ENCODE measurements around the gene DUOX2. TPM values are rescaled to one million over a fixed set of nuclear protein-coding genes. Genes with fewer than 3 reads are reported as not detected.
A peak's percentile ranks its signal among the peaks of the same experiment; 100 is the strongest.
"Not testable (repeated sequence)": the region's sequence is repeated elsewhere in the genome, so short reads cannot be mapped to it uniquely, and the experiment has no call there.

Gene DUOX2
- total RNA-seq, 1 donor from 2014 or later: not detected

GRCh38 chr15:45087513-45087912, 26.5 kb downstream of the DUOX2 start:
- no peaks in the 10 kb centered on the region for H3K9me3 ChIP-seq (ENCODE audit: low read depth)
- DNase-seq (ENCODE audit: low spot score): no peak
- Mint-ChIP-seq H3K4me1 (no peaks in the 10 kb centered on the region), H3K36me3 (no peaks in the 10 kb centered on the region), H3K9me3 (no peaks in the 10 kb centered on the region), H3K4me3 (no peak overlapping the region), H3K27me3 (ENCODE audit: insufficient read depth, low read depth) (peaks cover 2% of the 10 kb centered on the region), H3K27ac (no peak overlapping the region)
- no peak overlapping the region for H3K9ac ChIP-seq
- H3K4me1 ChIP-seq: no peaks in the 10 kb centered on the region
- H3K27me3 ChIP-seq: peaks cover 12% of the 10 kb centered on the region
- TF ChIP-seq EZH2phosphoT487 (IDR thresholded peaks at IDR 0.05) (no peak), CTCF (IDR thresholded peaks at IDR 0.05) (peak; percentile 4), EZH2 (IDR thresholded peaks at IDR 0.05) (no peak)
- H3K4me3 ChIP-seq: no peak overlapping the region
- H3K36me3 ChIP-seq: no peaks in the 10 kb centered on the region
- H3K4me2 ChIP-seq: no peak overlapping the region
- H3K27ac ChIP-seq: no peak overlapping the region
- H3F3A ChIP-seq (ENCODE audit: low read depth): no peaks in the 10 kb centered on the region
- H4K20me1 ChIP-seq (ENCODE audit: low read depth): no peaks in the 10 kb centered on the region
- H3K79me2 ChIP-seq (ENCODE audit: low read depth): no peaks in the 10 kb centered on the region
- no peak overlapping the region for H2AFZ ChIP-seq (replicated peaks)

DNA sequence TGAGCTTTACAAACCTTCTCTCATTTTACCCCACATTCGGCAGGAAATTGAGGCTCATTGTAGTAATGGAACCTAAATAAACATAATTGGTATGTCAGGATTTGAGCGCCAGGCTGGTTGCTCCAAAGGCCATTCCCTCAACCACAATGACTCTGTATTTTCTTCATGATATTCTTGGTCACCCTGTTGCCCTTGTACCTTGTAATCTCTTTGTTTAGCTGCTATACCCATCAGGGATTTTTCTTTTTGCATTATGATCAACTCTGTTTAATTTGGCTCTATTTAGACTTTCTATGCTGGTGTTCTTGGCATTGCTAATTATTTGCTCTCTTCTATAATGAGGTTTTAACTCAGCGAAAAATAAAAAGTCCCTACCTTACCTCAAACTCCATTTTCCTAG, 29.8 kb downstream of the DUOX2 start:
- H3K4me1 ChIP-seq: no peaks in the 10 kb centered on the region
- no peak for DNase-seq (ENCODE audit: low spot score)
- H3K4me3 Mint-ChIP-seq: no peak overlapping the region

DNA sequence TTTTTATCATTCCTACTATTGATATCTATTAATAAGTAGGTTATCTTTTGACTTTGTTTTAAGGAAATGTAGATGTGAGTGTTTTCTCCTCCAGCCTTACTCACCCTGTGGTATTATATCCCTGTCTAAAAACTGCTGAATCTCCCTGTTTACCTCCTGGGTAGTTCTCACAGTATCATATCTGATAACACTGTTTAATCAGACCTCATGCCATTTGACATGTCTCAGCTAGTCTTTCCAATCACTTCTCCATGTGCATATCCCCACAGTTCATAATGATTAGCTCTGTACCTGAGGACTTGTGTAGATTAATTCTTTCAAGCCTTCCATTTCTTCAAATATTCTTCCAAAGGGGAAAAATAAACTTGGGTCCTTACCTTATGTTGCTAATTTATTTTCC, 30.7 kb downstream of the DUOX2 start:
- H3K4me3 ChIP-seq: no peak overlapping the region
- Mint-ChIP-seq H3K9me3 (no peaks in the 10 kb centered on the region), H3K4me3 (peak overlapping the region; percentile 36), H3K27ac (no peak overlapping the region), H3K27me3 (ENCODE audit: insufficient read depth, low read depth) (peaks cover 4% of the 10 kb centered on the region), H3K36me3 (no peaks in the 10 kb centered on the region), H3K4me1 (no peaks in the 10 kb centered on the region)
- no peaks in the 10 kb centered on the region for H3K79me2 ChIP-seq (ENCODE audit: low read depth)
- no peak overlapping the region for H3K9ac ChIP-seq
- H3K36me3 ChIP-seq: no peaks in the 10 kb centered on the region
- H3K9me3 ChIP-seq (ENCODE audit: low read depth): no peaks in the 10 kb centered on the region
- TF ChIP-seq EZH2phosphoT487 (IDR thresholded peaks at IDR 0.05) (no peak), CTCF (IDR thresholded peaks at IDR 0.05) (no peak), EZH2 (IDR thresholded peaks at IDR 0.05) (no peak)
- no peaks in the 10 kb centered on the region for H3F3A ChIP-seq (ENCODE audit: low read depth)
- DNase-seq (ENCODE audit: low spot score): no peak
- no peak overlapping the region for H2AFZ ChIP-seq (replicated peaks)
- H3K4me1 ChIP-seq: no peaks in the 10 kb centered on the region
- no peak overlapping the region for H3K4me2 ChIP-seq
- no peak overlapping the region for H3K27ac ChIP-seq
- no peaks in the 10 kb centered on the region for H4K20me1 ChIP-seq (ENCODE audit: low read depth)
- H3K27me3 ChIP-seq: no peaks in the 10 kb centered on the region

More for the DNA sequence above, 29.8 kb downstream of the DUOX2 start:
- Histone ChIP-seq H3K4me2 (no peak overlapping the region), H3K27me3 (no peaks in the 10 kb centered on the region), H3K27ac (no peak overlapping the region), H3K79me2 (ENCODE audit: low read depth) (no peaks in the 10 kb centered on the region), H2AFZ (replicated peaks) (no peak overlapping the region), H3K36me3 (no peaks in the 10 kb centered on the region), H3K9ac (no peak overlapping the region), H3F3A (ENCODE audit: low read depth) (no peaks in the 10 kb centered on the region), H3K4me3 (no peak overlapping the region), H3K9me3 (ENCODE audit: low read depth) (no peaks in the 10 kb centered on the region), H4K20me1 (ENCODE audit: low read depth) (no peaks in the 10 kb centered on the region)
- H3K27me3 Mint-ChIP-seq (ENCODE audit: insufficient read depth, low read depth): peaks cover 4% of the 10 kb centered on the region
- TF ChIP-seq EZH2phosphoT487 (IDR thresholded peaks at IDR 0.05): no peak
- TF ChIP-seq CTCF (IDR thresholded peaks at IDR 0.05): no peak
- no peak for TF ChIP-seq EZH2 (IDR thresholded peaks at IDR 0.05)
- H3K9me3 Mint-ChIP-seq: no peaks in the 10 kb centered on the region
- no peaks in the 10 kb centered on the region for H3K36me3 Mint-ChIP-seq
- H3K4me1 Mint-ChIP-seq: no peaks in the 10 kb centered on the region
- H3K27ac Mint-ChIP-seq: no peak overlapping the region

DNA sequence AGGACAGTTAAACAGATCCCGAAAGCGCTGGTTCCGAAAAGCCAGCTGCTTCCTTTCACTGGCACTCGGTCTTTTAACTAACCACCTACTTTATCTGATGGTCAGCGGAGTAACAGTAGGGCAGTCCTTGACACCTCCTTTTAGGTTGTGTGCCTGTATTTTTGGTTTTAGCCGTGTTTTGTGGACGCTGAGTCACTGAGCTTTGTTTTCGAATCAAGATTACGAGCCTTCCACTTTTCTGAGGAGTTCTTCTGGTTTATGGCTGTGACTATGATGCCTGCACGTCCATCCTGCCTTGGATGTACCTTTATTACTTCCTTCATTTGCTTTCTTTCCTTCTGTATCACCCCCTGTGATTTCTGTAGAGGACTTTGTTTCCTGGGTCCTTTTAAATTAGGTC, 31.6 kb downstream of the DUOX2 start:
- not testable (repeated sequence) for H3K27ac Mint-ChIP-seq; H3K9ac ChIP-seq; H3K36me3 ChIP-seq; H3K27me3 Mint-ChIP-seq (ENCODE audit: insufficient read depth, low read depth); H3K79me2 ChIP-seq (ENCODE audit: low read depth); H3K9me3 Mint-ChIP-seq; H3K4me1 Mint-ChIP-seq; DNase-seq (ENCODE audit: low spot score); H3K27me3 ChIP-seq; H3K9me3 ChIP-seq (ENCODE audit: low read depth); H3K36me3 Mint-ChIP-seq; H4K20me1 ChIP-seq (ENCODE audit: low read depth); H3K4me2 ChIP-seq; H3K27ac ChIP-seq; H3F3A ChIP-seq (ENCODE audit: low read depth); H3K4me3 ChIP-seq; H3K4me1 ChIP-seq; H3K4me3 Mint-ChIP-seq; H2AFZ ChIP-seq (replicated peaks)

GRCh38 chr15:45080593-45080992, 33.4 kb downstream of the DUOX2 start:
- not testable (repeated sequence) for H3K27me3 Mint-ChIP-seq (ENCODE audit: insufficient read depth, low read depth); H4K20me1 ChIP-seq (ENCODE audit: low read depth); H3K36me3 ChIP-seq; H3K4me1 Mint-ChIP-seq; H3K27ac ChIP-seq; H3K79me2 ChIP-seq (ENCODE audit: low read depth); H3K4me3 Mint-ChIP-seq; H3K4me2 ChIP-seq; H3F3A ChIP-seq (ENCODE audit: low read depth); H3K9me3 ChIP-seq (ENCODE audit: low read depth); H3K9me3 Mint-ChIP-seq; DNase-seq (ENCODE audit: low spot score); H3K4me3 ChIP-seq; H3K27me3 ChIP-seq; H3K4me1 ChIP-seq; H2AFZ ChIP-seq (replicated peaks); H3K9ac ChIP-seq; H3K36me3 Mint-ChIP-seq; H3K27ac Mint-ChIP-seq

- H3K4me1 Mint-ChIP-seq; H3K9ac ChIP-seq; H4K20me1 ChIP-seq (ENCODE audit: low read depth); H3K27me3 Mint-ChIP-seq (ENCODE audit: insufficient read depth, low read depth); H3K36me3 ChIP-seq; H2AFZ ChIP-seq (replicated peaks); H3K4me2 ChIP-seq; H3K9me3 Mint-ChIP-seq; H3F3A ChIP-seq (ENCODE audit: low read depth); H3K27ac Mint-ChIP-seq; H3K27ac ChIP-seq; H3K36me3 Mint-ChIP-seq; H3K4me3 Mint-ChIP-seq; H3K4me1 ChIP-seq; H3K9me3 ChIP-seq (ENCODE audit: low read depth); H3K4me3 ChIP-seq; H3K79me2 ChIP-seq (ENCODE audit: low read depth); DNase-seq (ENCODE audit: low spot score); H3K27me3 ChIP-seq: not testable (repeated sequence)
Observed at GRCh38 chr15:45079628-45080246, 34.2 kb downstream of the DUOX2 start.
